T-helper 2 cell (primary cell): ENCODE results near the gene REC114.

ENCODE experiments used
- DNase-seq, 5 experiments: peaks; one replicate each; pipeline versions ENCODE4 v3.0.0 to v3.0.0-alpha.2; 2012 to 2022

The REC114 gene

GRCh38 chr15:73607843-73608242, 164.9 kb downstream of the REC114 start:
- DNase-seq: no peak

GRCh38 chr15:73608475-73608874, 165.5 kb downstream of the REC114 start:
- DNase-seq: no peak

- DNase-seq: no peak
Measured at GRCh38 chr15:73608941-73609340, 166.0 kb downstream of the REC114 start.
